ENCODE measurements around the gene DEUP1.

Gene DEUP1

GRCh38 chr11:93468290-93468689 is 137.7 kb downstream of the DEUP1 start:
- TF ChIP-seq CTCF (IDR thresholded peaks at IDR 0.05; ENCODE audit: insufficient read depth, low read length, poor library complexity, severe bottlenecking): no peak
- no peak overlapping the region for H3K4me3 ChIP-seq (replicated peaks; ENCODE audit: low read depth, low read length)
- no peak for DNase-seq (ENCODE audit: extremely low read depth, insufficient read length)
- no peaks in the 10 kb centered on the region for H3K27me3 ChIP-seq (replicated peaks; ENCODE audit: control insufficient read depth, insufficient read depth, low read length)
- H3K36me3 ChIP-seq (ENCODE audit: control insufficient read depth, insufficient read depth, low read length): no peaks in the 10 kb centered on the region

GRCh38 chr11:93474123-93474522 is 143.6 kb downstream of the DEUP1 start:
- Histone ChIP-seq H3K27me3 (replicated peaks; ENCODE audit: control insufficient read depth, insufficient read depth, low read length) (no peaks in the 10 kb centered on the region), H3K36me3 (ENCODE audit: control insufficient read depth, insufficient read depth, low read length) (no peaks in the 10 kb centered on the region; the same call in 1 of the 2 replicates), H3K4me3 (replicated peaks; ENCODE audit: low read depth, low read length) (no peak overlapping the region)
- DNase-seq (ENCODE audit: extremely low read depth, insufficient read length): no peak
- no peak for TF ChIP-seq CTCF (IDR thresholded peaks at IDR 0.05; ENCODE audit: insufficient read depth, low read length, poor library complexity, severe bottlenecking)

DNA sequence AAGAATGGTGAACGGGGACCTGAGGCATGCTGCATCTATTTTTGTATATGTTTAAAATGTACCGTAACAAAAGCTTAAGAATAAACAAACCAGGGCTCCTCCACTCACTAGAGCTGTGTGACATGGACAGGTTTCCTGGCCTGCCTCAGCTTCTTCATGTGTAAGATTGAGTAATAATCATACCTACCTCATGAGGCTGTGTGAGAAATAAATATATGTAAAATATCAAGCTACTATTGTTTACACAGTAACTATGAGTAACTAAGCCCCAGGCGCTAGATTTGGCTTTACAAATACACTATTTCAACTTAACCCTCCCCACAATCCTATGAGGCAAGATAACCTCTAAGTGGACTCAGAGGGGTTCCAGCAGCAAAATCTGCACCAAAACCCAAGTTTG is 146.3 kb downstream of the DEUP1 start:
- no peak for TF ChIP-seq CTCF (IDR thresholded peaks at IDR 0.05; ENCODE audit: insufficient read depth, low read length, poor library complexity, severe bottlenecking)
- no peak for DNase-seq (ENCODE audit: extremely low read depth, insufficient read length)
- Histone ChIP-seq H3K36me3 (ENCODE audit: control insufficient read depth, insufficient read depth, low read length) (no peaks in the 10 kb centered on the region; the same call in 1 of the 2 replicates), H3K4me3 (replicated peaks; ENCODE audit: low read depth, low read length) (no peak overlapping the region), H3K27me3 (replicated peaks; ENCODE audit: control insufficient read depth, insufficient read depth, low read length) (no peaks in the 10 kb centered on the region)

- TF ChIP-seq CTCF (IDR thresholded peaks at IDR 0.05; ENCODE audit: insufficient read depth, low read length, poor library complexity, severe bottlenecking): no peak
- Histone ChIP-seq H3K4me3 (replicated peaks; ENCODE audit: low read depth, low read length) (no peak overlapping the region), H3K36me3 (ENCODE audit: control insufficient read depth, insufficient read depth, low read length) (no peaks in the 10 kb centered on the region; the same call in 1 of the 2 replicates), H3K27me3 (replicated peaks; ENCODE audit: control insufficient read depth, insufficient read depth, low read length) (no peaks in the 10 kb centered on the region)
- no peak for DNase-seq (ENCODE audit: extremely low read depth, insufficient read length)
These were observed 147.2 kb downstream of the DEUP1 start for GRCh38 chr11:93477684-93478234.

- no peak for DNase-seq (ENCODE audit: extremely low read depth, insufficient read length)
- Histone ChIP-seq H3K4me3 (replicated peaks; ENCODE audit: low read depth, low read length) (no peak overlapping the region), H3K36me3 (ENCODE audit: control insufficient read depth, insufficient read depth, low read length) (no peaks in the 10 kb centered on the region; the same call in 1 of the 2 replicates), H3K27me3 (replicated peaks; ENCODE audit: control insufficient read depth, insufficient read depth, low read length) (no peaks in the 10 kb centered on the region)
- no peak for TF ChIP-seq CTCF (IDR thresholded peaks at IDR 0.05; ENCODE audit: insufficient read depth, low read length, poor library complexity, severe bottlenecking)
These were observed 148.3 kb downstream of the DEUP1 start for GRCh38 chr11:93478841-93479240.

- DNase-seq (ENCODE audit: extremely low read depth, insufficient read length): no peak
- TF ChIP-seq CTCF (IDR thresholded peaks at IDR 0.05; ENCODE audit: insufficient read depth, low read length, poor library complexity, severe bottlenecking): no peak
- Histone ChIP-seq H3K36me3 (ENCODE audit: control insufficient read depth, insufficient read depth, low read length) (no peaks in the 10 kb centered on the region; the same call in 1 of the 2 replicates), H3K4me3 (replicated peaks; ENCODE audit: low read depth, low read length) (no peak overlapping the region), H3K27me3 (replicated peaks; ENCODE audit: control insufficient read depth, insufficient read depth, low read length) (no peaks in the 10 kb centered on the region)
These were observed 149.7 kb downstream of the DEUP1 start for GRCh38 chr11:93480256-93480655.
